CD4-positive, alpha-beta T cell (primary cell): Measurements from ENCODE around the gene RCOR2. TPM values are rescaled to one million over a fixed set of nuclear protein-coding genes. Genes with fewer than 3 reads are reported as not detected.

ENCODE experiments used
- ATAC-seq: fragments of 200-7000 bp; cut with Tn5 transposase; one replicate; pipeline ENCODE4 v1.10.0; 2022; ENCODE audit warnings: mild to moderate bottlenecking; ENCODE audit not compliant: poor library complexity
- CTCF ChIA-PET: fragments of 350-600 bp; sonication (Branson Sonifier 250); formaldehyde crosslinking; loops from one replicate; lab custom pipeline; 2021; ENCODE audit warnings: antibody characterized with exemption, inconsistent platforms; lab: Charles Lee
- POLR2A ChIA-PET: fragments of 350-600 bp; sonication (Branson Sonifier 250); formaldehyde crosslinking; loops from one replicate; lab custom pipeline; 2021; ENCODE audit warnings: antibody characterized with exemption, inconsistent platforms; lab: Charles Lee
- DNase-seq, 14 experiments: peaks; one replicate each; pipeline ENCODE4 v3.0.0-alpha.2; 2013 to 2020; ENCODE audit warnings: mixed read lengths in 2 of 14
- H3K27ac ChIP-seq, 2 donors: one replicate each; pipeline versions ENCODE4 v1.5.1 to v1.7.0; 2013; ENCODE audit warnings: low read length in 2 of 2, low read depth in 1 of 2, mild to moderate bottlenecking in 1 of 2
- H3K27me3 ChIP-seq, 2 experiments: 1 replicate in 1 of 2; 2 replicates in 1 of 2; pipeline versions ENCODE4 v1.6.1 to v1.7.0; 2013; ENCODE audit warnings: low read length in 2 of 2, control low read depth in 1 of 2, mild to moderate bottlenecking in 1 of 2, moderate library complexity in 1 of 2; ENCODE audit not compliant: insufficient read depth in 2 of 2, control insufficient read depth in 1 of 2
- H3K36me3 ChIP-seq: one replicate; pipeline ENCODE4 v1.6.1; 2013; ENCODE audit warnings: low read length, control low read depth; ENCODE audit not compliant: insufficient read depth
- H3K4me1 ChIP-seq: one replicate; pipeline ENCODE4 v1.6.1; 2013; ENCODE audit warnings: low read length, control low read depth; ENCODE audit not compliant: insufficient read depth
- H3K4me3 ChIP-seq: one replicate; pipeline ENCODE4 v1.5.1; 2013; ENCODE audit warnings: mild to moderate bottlenecking, low read length, moderate library complexity
- H3K9me3 ChIP-seq, 2 experiments: 1 replicate in 1 of 2; 2 replicates in 1 of 2; pipeline versions ENCODE4 v1.6.1 to v1.7.0; 2013; ENCODE audit warnings: low read length in 2 of 2, mild to moderate bottlenecking in 2 of 2, control low read depth in 1 of 2, moderate library complexity in 1 of 2; ENCODE audit not compliant: control insufficient read depth in 1 of 2, insufficient read depth in 1 of 2
- H3K27ac Mint-ChIP-seq: one replicate; pipeline ENCODE4 v1.8.0; 2020; ENCODE audit warnings: mixed read lengths
- H3K27me3 Mint-ChIP-seq: one replicate; pipeline ENCODE4 v1.8.0; 2021; ENCODE audit warnings: mixed read lengths
- H3K36me3 Mint-ChIP-seq: one replicate; pipeline ENCODE4 v1.8.0; 2021; ENCODE audit warnings: low read depth, mixed read lengths
- H3K4me1 Mint-ChIP-seq: one replicate; pipeline ENCODE4 v1.8.0; 2021; ENCODE audit warnings: low read depth, mixed read lengths
- H3K4me3 Mint-ChIP-seq: one replicate; pipeline ENCODE4 v1.8.0; 2020; ENCODE audit warnings: mild to moderate bottlenecking, mixed read lengths
- H3K9me3 Mint-ChIP-seq: one replicate; pipeline ENCODE4 v1.8.0; 2020; ENCODE audit warnings: mixed read lengths
- intact Hi-C, 2 experiments: fragments of 100-400 bp; cut with DNase I in 1 of 2; cut with micrococcal nuclease in 1 of 2; formaldehyde crosslinking; loops; one replicate each; pipeline versions ENCODE4 v1.15.1 to v1.9.0; 2023 to 2025; cut with DNase I, micrococcal nuclease
- total RNA-seq, 174 experiments: library from RNA in 2 of 174; stranded (reverse) in 2 of 174; gene quantifications; one replicate each; pipeline ENCODE4 v1.2.3 and lab custom pipeline; 2021 to 2026
- TF ChIP-seq, protein P1 (sequence below): fragments of 200-600 bp; IDR thresholded peaks from one replicate; pipeline ENCODE4 v1.8.0; 2022; ENCODE audit warnings: antibody characterized with exemption, mild to moderate bottlenecking

RCOR2 gene
- total RNA-seq, 2 experiments from 2014 or later, result not detected

DNA sequence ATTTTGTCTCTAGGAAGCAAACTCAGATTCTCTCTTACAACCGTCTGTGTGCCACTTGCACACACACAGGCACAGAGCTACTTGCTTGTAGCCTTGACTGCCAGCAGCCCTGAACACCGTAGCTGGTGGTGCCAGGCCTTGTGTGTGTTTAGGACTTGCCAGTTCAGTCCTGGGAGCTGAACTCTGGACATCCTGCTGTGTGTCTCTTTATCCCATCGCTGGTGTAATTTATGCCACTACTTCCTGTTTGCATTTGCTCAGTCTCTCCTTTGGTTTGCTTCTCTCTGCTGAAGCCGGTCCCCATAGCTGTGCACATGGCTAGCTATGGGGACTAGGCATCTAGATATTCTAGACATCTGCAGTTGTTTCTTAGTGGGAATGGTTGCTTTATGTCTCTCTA, 54.0 kb downstream of the RCOR2 start:
- intact Hi-C loops, result loop anchor here in 1 of 2 experiments (1.0 kb wide), 1 partner anchor 15 kb away; no protein-coding TSS in a partner anchor
- peak overlapping the region; percentile 73 for H3K27ac Mint-ChIP-seq
- H3K9me3 Mint-ChIP-seq, result no peaks in the 10 kb centered on the region
- Histone ChIP-seq H3K9me3 (no peaks in the 10 kb centered on the region), H3K4me1 (peaks cover 64% of the 10 kb centered on the region), H3K27me3 (no peaks in the 10 kb centered on the region), H3K4me3 (no peak overlapping the region), H3K36me3 (peaks cover 24% of the 10 kb centered on the region), H3K27ac (peak overlapping the region; percentile 30 to 52)
- peaks cover 59% of the 10 kb centered on the region for H3K4me1 Mint-ChIP-seq
- DNase-seq, result peak in 1 of 14 experiments; percentile 38
- ATAC-seq, result peak; percentile 44
- ChIA-PET POLR2A (interaction anchor here (1.1 to 2.3 kb wide), 5 partner anchors 10 to 26 kb away, joined by 3 to 15 read pairs (median 4); partner anchors contain the start of gene MARK2), CTCF (no interaction called here)
- H3K27me3 Mint-ChIP-seq, result no peaks in the 10 kb centered on the region
- peaks cover 34% of the 10 kb centered on the region for H3K36me3 Mint-ChIP-seq
- TF ChIP-seq, protein P1, sequence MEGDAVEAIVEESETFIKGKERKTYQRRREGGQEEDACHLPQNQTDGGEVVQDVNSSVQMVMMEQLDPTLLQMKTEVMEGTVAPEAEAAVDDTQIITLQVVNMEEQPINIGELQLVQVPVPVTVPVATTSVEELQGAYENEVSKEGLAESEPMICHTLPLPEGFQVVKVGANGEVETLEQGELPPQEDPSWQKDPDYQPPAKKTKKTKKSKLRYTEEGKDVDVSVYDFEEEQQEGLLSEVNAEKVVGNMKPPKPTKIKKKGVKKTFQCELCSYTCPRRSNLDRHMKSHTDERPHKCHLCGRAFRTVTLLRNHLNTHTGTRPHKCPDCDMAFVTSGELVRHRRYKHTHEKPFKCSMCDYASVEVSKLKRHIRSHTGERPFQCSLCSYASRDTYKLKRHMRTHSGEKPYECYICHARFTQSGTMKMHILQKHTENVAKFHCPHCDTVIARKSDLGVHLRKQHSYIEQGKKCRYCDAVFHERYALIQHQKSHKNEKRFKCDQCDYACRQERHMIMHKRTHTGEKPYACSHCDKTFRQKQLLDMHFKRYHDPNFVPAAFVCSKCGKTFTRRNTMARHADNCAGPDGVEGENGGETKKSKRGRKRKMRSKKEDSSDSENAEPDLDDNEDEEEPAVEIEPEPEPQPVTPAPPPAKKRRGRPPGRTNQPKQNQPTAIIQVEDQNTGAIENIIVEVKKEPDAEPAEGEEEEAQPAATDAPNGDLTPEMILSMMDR, result no peak
- H3K4me3 Mint-ChIP-seq, result peak overlapping the region; percentile 7

Other genes with a start within 250 kb of the RCOR2 start
- 10 to 100 TPM; 14.5 to 16.5 TPM for gene ATL3, start 245.8 kb downstream of the RCOR2 start, total RNA-seq
- gene RTN3, start 235.7 kb downstream of the RCOR2 start, total RNA-seq, result 10 to 100 TPM; 16.4 to 17.6 TPM
- gene ZFTA, start 148.4 kb downstream of the RCOR2 start, total RNA-seq, result 1 to 10 TPM in 1 of 2 experiments, under 1 TPM in 1; 0.95 to 1.0 TPM
- 1 to 10 TPM; 4.0 to 4.8 TPM for gene SPINDOC, start 103.7 kb downstream of the RCOR2 start, total RNA-seq
- gene MARK2, start 78.1 kb downstream of the RCOR2 start, total RNA-seq, result 10 to 100 TPM; 18.4 to 21.0 TPM
- gene NAA40, start 21.8 kb upstream of the RCOR2 start, total RNA-seq, result 10 to 100 TPM; 11.8 to 14.0 TPM
- gene COX8A, start 57.5 kb upstream of the RCOR2 start, total RNA-seq, result 100 to 1,000 TPM in 1 of 2 experiments, 10 to 100 TPM in 1; 89.1 to 105 TPM
- gene OTUB1, start 69.3 kb upstream of the RCOR2 start, total RNA-seq, result 10 to 100 TPM; 57.5 to 60.0 TPM
- not detected for gene FLRT1, start 118.8 kb upstream of the RCOR2 start, total RNA-seq
- 1 to 10 TPM; 6.0 to 6.3 TPM for gene MACROD1, start 248.9 kb upstream of the RCOR2 start, total RNA-seq